ENCODE measurements around the gene ADGRA3. TPM values are rescaled to one million over a fixed set of nuclear protein-coding genes. Genes with fewer than 3 reads are reported as not detected.

ADGRA3 gene
- total RNA-seq, 1 donor from 2014 or later, result 20.1 TPM

DNA sequence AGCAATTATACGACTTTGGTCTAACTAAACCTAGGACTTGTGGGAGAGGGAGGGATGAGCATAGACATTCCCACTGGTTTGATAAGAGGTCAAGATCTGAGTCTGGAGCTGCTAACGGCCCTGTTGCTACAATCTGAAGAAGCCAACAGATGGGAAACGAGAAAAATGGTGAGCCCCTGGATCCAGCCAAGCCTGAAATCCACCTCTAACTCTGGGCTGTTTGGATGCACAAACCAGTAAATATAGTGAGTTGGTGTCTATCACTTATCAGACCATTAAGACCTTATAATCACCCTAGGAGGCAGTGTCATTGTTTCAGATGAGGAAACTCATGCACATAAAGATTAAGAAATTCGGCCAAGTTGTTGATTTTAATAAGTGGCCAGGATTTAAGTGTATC, 50.5 kb downstream of the ADGRA3 start:
- no peaks in the 10 kb centered on the region for H3K36me3 Mint-ChIP-seq (ENCODE audit: low read depth, unreplicated experiment)
- peaks cover 4% of the 10 kb centered on the region for H3K4me1 Mint-ChIP-seq (ENCODE audit: unreplicated experiment)
- DNase-seq (ENCODE audit: low spot score), result no peak
- H3K27me3 Mint-ChIP-seq (ENCODE audit: unreplicated experiment), result no peaks in the 10 kb centered on the region
- TF ChIP-seq, protein P1, sequence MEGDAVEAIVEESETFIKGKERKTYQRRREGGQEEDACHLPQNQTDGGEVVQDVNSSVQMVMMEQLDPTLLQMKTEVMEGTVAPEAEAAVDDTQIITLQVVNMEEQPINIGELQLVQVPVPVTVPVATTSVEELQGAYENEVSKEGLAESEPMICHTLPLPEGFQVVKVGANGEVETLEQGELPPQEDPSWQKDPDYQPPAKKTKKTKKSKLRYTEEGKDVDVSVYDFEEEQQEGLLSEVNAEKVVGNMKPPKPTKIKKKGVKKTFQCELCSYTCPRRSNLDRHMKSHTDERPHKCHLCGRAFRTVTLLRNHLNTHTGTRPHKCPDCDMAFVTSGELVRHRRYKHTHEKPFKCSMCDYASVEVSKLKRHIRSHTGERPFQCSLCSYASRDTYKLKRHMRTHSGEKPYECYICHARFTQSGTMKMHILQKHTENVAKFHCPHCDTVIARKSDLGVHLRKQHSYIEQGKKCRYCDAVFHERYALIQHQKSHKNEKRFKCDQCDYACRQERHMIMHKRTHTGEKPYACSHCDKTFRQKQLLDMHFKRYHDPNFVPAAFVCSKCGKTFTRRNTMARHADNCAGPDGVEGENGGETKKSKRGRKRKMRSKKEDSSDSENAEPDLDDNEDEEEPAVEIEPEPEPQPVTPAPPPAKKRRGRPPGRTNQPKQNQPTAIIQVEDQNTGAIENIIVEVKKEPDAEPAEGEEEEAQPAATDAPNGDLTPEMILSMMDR (IDR thresholded peaks at IDR 0.05; ENCODE audit: unreplicated experiment), result no peak
- H3K4me3 Mint-ChIP-seq (ENCODE audit: unreplicated experiment), result no peak overlapping the region
- H3K27ac Mint-ChIP-seq (ENCODE audit: unreplicated experiment), result no peak overlapping the region
- no peaks in the 10 kb centered on the region for H3K9me3 Mint-ChIP-seq (ENCODE audit: unreplicated experiment)

DNA sequence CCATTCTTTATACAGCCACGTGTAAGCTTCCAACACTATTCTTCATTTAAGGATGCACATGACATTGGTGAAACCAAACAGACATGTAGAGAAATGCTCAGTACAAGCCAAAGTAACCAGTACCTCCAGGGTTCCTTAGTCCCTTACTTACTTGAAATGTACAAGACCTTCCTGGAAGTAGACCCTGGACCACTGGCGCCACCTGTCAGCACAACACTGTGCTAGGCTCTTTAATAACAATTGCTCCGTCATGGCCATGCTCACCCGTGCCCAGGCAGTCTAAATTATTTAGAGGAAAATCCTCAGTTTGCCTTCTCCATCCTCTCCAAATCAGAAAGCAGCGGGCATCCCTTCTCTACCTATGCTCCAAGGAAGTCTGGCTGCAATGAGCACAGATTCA, 52.7 kb downstream of the ADGRA3 start:
- no peaks in the 10 kb centered on the region for H3K36me3 Mint-ChIP-seq (ENCODE audit: low read depth, unreplicated experiment)
- no peak for DNase-seq (ENCODE audit: low spot score)
- no peaks in the 10 kb centered on the region for H3K9me3 Mint-ChIP-seq (ENCODE audit: unreplicated experiment)
- H3K27ac Mint-ChIP-seq (ENCODE audit: unreplicated experiment), result no peak overlapping the region
- H3K4me1 Mint-ChIP-seq (ENCODE audit: unreplicated experiment), result peaks cover 9% of the 10 kb centered on the region
- TF ChIP-seq, protein P1 (IDR thresholded peaks at IDR 0.05; ENCODE audit: unreplicated experiment), result no peak
- H3K27me3 Mint-ChIP-seq (ENCODE audit: unreplicated experiment), result no peaks in the 10 kb centered on the region
- no peak overlapping the region for H3K4me3 Mint-ChIP-seq (ENCODE audit: unreplicated experiment)

DNA sequence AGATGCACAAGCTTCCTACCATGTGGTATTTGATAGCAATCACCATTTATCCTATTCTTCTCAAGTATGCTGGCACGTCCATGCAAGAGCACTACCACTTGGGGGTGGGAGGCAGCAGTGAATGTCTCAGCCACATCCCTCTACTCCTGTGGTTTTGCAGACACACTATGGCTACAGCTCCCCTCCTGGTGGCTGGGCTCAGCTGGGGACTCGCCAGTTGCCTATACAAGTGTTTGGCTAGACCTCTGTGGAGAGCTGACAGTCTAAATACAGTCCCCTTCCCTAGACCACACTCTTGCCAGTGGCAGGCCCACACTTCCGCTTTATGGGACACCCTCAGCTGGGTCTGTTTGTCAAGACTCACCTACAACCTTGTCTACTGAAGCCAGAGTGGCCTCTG, 53.2 kb downstream of the ADGRA3 start:
- DNase-seq (ENCODE audit: low spot score), result no peak
- Mint-ChIP-seq H3K4me3 (ENCODE audit: unreplicated experiment) (no peak overlapping the region), H3K9me3 (ENCODE audit: unreplicated experiment) (no peaks in the 10 kb centered on the region), H3K4me1 (ENCODE audit: unreplicated experiment) (peaks cover 9% of the 10 kb centered on the region), H3K27ac (ENCODE audit: unreplicated experiment) (no peak overlapping the region), H3K27me3 (ENCODE audit: unreplicated experiment) (no peaks in the 10 kb centered on the region), H3K36me3 (ENCODE audit: low read depth, unreplicated experiment) (no peaks in the 10 kb centered on the region)
- TF ChIP-seq, protein P1 (IDR thresholded peaks at IDR 0.05; ENCODE audit: unreplicated experiment), result no peak

DNA sequence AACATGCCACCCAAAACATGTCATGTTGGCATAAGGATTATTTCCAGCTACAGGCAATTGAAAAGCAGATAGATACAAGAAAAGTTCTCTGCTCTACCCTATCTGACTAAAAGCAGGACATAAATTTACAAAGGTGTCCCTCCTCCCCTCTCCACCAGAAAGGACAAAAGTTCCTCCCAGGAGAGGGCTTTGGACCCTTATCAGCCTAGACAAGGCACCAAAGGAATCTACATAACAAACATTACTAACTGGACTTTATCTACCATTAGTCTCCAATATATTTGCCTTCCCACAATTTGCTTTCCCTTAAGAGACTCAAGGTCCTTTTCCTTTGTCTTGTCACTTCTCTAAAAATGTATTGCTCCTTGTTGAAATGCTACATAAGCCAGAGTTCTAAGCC, 55.6 kb downstream of the ADGRA3 start:
- Mint-ChIP-seq H3K4me3 (ENCODE audit: unreplicated experiment) (no peak overlapping the region), H3K9me3 (ENCODE audit: unreplicated experiment) (no peaks in the 10 kb centered on the region), H3K27ac (ENCODE audit: unreplicated experiment) (no peak overlapping the region), H3K4me1 (ENCODE audit: unreplicated experiment) (peaks cover 9% of the 10 kb centered on the region), H3K27me3 (ENCODE audit: unreplicated experiment) (no peaks in the 10 kb centered on the region), H3K36me3 (ENCODE audit: low read depth, unreplicated experiment) (no peaks in the 10 kb centered on the region)
- no peak for DNase-seq (ENCODE audit: low spot score)
- TF ChIP-seq, protein P1 (IDR thresholded peaks at IDR 0.05; ENCODE audit: unreplicated experiment), result no peak

DNA sequence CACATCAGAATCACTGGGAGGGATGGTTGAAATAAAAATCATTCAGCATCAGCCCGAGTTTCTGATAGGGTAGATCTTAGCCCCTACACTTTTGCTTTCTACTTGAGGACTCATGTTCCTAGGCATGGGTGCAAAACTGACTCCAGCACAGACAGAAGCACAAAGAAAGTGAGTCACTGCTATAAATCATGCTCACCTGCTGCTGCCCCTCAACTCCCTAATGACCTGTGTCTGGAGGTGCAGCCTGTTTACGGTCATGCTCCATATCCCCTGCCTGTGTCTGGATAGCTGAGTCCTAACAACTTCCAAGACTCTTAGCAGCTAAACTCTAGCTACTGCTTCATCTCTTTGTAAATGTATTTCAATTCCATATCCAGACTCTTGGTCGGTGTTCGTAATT, 57.8 kb downstream of the ADGRA3 start:
- H3K36me3 Mint-ChIP-seq (ENCODE audit: low read depth, unreplicated experiment), result no peaks in the 10 kb centered on the region
- H3K27ac Mint-ChIP-seq (ENCODE audit: unreplicated experiment), result no peak overlapping the region
- H3K9me3 Mint-ChIP-seq (ENCODE audit: unreplicated experiment), result no peaks in the 10 kb centered on the region
- H3K4me1 Mint-ChIP-seq (ENCODE audit: unreplicated experiment), result peaks cover 9% of the 10 kb centered on the region
- no peak overlapping the region for H3K4me3 Mint-ChIP-seq (ENCODE audit: unreplicated experiment)
- no peak for DNase-seq (ENCODE audit: low spot score)
- H3K27me3 Mint-ChIP-seq (ENCODE audit: unreplicated experiment), result no peaks in the 10 kb centered on the region
- TF ChIP-seq, protein P1 (IDR thresholded peaks at IDR 0.05; ENCODE audit: unreplicated experiment), result no peak
